Vagina (tissue), 2 donors: ENCODE results near the gene PCP4L1.
"Not testable (repeated sequence)": the region's sequence is repeated elsewhere in the genome, so short reads cannot be mapped to it uniquely, and the experiment has no call there.

Experiments
- POLR2A ChIP-seq, 2 donors: fragments of 450-650 bp; IDR thresholded peaks; one replicate each; pipeline ENCODE4 v1.6.1; 2017; ENCODE audit warnings: antibody characterized with exemption in 2 of 2, mild to moderate bottlenecking in 2 of 2, moderate library complexity in 2 of 2
- POLR2AphosphoS5 ChIP-seq, 2 donors: sonication (generic); formaldehyde crosslinking; IDR thresholded peaks; one replicate each; pipeline ENCODE4 v1.9.0; 2017; ENCODE audit warnings: antibody characterized with exemption in 2 of 2, mild to moderate bottlenecking in 2 of 2, low read depth in 1 of 2; ENCODE audit not compliant: insufficient read depth in 1 of 2

- not testable (repeated sequence) for TF ChIP-seq POLR2A (IDR thresholded peaks at IDR 0.05); POLR2AphosphoS5 (IDR thresholded peaks at IDR 0.05; ENCODE audit: insufficient read depth in 1 of 2, low read depth in 1 of 2)
Measured at GRCh38 chr1:161224695-161225087, 33.9 kb upstream of the PCP4L1 start.
